GM10248 (cell line): ENCODE data around the gene SH2D3C.
"Not testable (repeated sequence)": the region's sequence is repeated elsewhere in the genome, so short reads cannot be mapped to it uniquely, and the experiment has no call there.

Experiments
- CTCF ChIA-PET: fragments of 300-600 bp; sonication (Branson Sonifier 250); formaldehyde crosslinking; extraction: SDS; loops from one replicate; lab custom pipeline; 2021; ENCODE audit warnings: antibody characterized with exemption; lab: Yijun Ruan, JAX
- POLR2A ChIA-PET: fragments of 350-650 bp; sonication (Branson Sonifier 250); formaldehyde crosslinking; extraction: SDS; loops from one replicate; lab custom pipeline; 2020; ENCODE audit warnings: antibody characterized with exemption; lab: Yijun Ruan, JAX
- DNase-seq: peaks from one replicate; pipeline ENCODE4 v3.0.0; 2012; ENCODE audit errors: extremely low spot score
- TF ChIP-seq, protein P1 (sequence below): IDR thresholded peaks from 2 replicates; pipeline ENCODE4 v1.5.1; 2012; ENCODE audit warnings: mild to moderate bottlenecking, low read depth; ENCODE audit errors: extremely low read depth, missing control alignments, control extremely low read depth

SH2D3C gene

DNA sequence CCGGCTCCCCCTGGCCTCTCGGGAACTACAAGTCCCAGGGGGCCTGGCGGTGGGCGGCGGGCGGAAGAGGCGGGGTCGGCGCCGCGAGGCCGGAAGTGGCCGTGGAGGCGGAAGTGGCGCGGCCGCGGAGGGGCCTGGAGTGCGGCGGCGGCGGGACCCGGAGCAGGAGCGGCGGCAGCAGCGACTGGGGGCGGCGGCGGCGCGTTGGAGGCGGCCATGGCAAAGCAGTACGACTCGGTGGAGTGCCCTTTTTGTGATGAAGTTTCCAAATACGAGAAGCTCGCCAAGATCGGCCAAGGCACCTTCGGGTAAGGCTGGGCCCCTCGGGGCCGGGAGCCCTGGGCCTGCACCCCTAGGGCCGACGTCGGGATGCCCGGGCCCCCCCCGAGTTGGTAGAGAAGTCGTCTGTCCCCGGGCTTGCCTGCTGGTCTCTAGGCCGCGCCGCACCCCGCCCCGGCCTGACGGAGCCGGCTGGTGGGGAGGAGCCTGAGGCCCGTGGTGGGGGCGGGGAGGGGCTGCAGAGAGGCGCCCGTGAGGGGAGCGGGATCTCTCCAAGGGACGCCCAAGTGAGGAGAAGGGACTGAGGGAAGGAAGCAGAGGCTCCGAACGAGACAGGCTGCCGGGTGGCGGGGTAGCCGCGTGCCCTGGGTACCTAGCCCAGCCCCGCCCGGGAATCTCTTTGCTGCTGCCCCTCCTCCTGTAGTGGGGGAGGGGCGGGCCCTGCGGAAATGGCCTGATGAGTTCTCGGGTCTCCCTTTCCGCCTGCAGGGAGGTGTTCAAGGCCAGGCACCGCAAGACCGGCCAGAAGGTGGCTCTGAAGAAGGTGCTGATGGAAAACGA, 7.7 kb upstream of the SH2D3C start, which contains the start of gene CDK9:
CDK9 (plus strand) TSS at position 102 of the 840 bp plus-strand sequence; CDS start at position 217, 115 bp downstream.
- ChIA-PET POLR2A (interaction anchor here (0.7 to 1.5 kb wide), 4 partner anchors 11 to 131 kb away, joined by 3 to 6 read pairs (median 4); no protein-coding TSS in a partner anchor), CTCF (interaction anchor here (0.6 to 10.6 kb wide), 16 partner anchors 8 to 137 kb away, joined by 3 to 62 read pairs (median 4); partner anchors contain the start of gene TOR2A)
- TF ChIP-seq, protein P1, sequence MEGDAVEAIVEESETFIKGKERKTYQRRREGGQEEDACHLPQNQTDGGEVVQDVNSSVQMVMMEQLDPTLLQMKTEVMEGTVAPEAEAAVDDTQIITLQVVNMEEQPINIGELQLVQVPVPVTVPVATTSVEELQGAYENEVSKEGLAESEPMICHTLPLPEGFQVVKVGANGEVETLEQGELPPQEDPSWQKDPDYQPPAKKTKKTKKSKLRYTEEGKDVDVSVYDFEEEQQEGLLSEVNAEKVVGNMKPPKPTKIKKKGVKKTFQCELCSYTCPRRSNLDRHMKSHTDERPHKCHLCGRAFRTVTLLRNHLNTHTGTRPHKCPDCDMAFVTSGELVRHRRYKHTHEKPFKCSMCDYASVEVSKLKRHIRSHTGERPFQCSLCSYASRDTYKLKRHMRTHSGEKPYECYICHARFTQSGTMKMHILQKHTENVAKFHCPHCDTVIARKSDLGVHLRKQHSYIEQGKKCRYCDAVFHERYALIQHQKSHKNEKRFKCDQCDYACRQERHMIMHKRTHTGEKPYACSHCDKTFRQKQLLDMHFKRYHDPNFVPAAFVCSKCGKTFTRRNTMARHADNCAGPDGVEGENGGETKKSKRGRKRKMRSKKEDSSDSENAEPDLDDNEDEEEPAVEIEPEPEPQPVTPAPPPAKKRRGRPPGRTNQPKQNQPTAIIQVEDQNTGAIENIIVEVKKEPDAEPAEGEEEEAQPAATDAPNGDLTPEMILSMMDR: peak; percentile 28
- peak; percentile 94 for DNase-seq

DNA sequence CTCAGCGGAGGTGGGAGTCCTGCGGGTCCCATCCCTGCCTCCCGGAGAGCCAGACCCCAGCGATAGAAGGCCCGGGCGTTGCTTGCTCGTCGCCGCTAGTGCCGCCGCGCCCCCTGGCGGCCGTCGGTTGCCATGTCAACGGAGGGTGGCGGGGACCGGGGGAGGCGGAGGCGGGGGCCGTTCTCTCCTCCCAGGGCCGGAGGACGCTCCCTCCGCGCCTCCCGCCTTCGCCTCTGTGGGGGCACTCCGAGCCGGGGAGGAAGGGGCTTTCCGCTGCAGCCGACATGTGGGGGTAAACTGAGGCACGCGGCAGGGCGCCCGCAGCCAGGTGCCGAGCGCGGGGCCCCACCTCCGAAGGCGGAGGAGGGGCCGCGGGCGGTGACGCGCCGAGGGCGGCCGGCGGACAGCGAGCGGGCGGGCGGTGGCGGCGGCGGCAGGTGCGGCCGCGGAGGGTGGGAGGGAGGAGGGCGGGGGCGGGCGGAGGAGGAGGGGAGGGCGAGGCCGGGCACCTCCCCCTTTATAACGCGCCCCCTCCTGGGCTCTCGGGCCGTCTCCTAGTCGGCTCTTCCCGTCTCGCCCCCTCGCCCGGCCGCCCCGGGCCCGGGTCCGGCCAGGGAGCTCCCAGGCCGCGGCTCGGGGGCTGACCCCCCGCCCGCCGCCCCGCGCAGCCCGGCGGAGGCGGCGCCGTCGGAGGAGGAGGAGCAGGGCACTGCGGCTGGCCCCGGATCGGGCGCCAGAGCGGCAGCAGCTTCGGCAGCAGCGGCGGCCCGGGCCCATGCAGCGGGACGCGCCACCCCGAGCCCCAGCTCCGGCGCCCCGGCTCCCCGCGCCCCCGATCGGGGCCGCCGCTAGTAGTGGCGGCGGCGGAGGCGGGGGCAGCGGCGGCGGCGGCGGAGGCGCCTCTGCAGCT, 6.8 kb upstream of the SH2D3C start:
- TF ChIP-seq, protein P1: peak; percentile 75
- peak; percentile 88 for DNase-seq
- ChIA-PET POLR2A (interaction anchor here (0.7 to 1.5 kb wide), 5 partner anchors 9 to 132 kb away, joined by 3 to 6 read pairs (median 3); no protein-coding TSS in a partner anchor), CTCF (interaction anchor here (0.6 to 10.6 kb wide), 30 partner anchors 8 to 264 kb away, joined by 3 to 62 read pairs (median 4); partner anchors contain the start of gene TOR2A)

- TF ChIP-seq, protein P1: no peak
- ChIA-PET POLR2A (no interaction called here), CTCF (interaction anchor here (0.8 to 10.6 kb wide), 16 partner anchors 8 to 266 kb away, joined by 3 to 62 read pairs (median 5); partner anchors contain the start of gene TOR2A)
- DNase-seq: no peak
These were observed 4.9 kb upstream of the SH2D3C start for GRCh38 chr9:127783111-127784008.

DNA sequence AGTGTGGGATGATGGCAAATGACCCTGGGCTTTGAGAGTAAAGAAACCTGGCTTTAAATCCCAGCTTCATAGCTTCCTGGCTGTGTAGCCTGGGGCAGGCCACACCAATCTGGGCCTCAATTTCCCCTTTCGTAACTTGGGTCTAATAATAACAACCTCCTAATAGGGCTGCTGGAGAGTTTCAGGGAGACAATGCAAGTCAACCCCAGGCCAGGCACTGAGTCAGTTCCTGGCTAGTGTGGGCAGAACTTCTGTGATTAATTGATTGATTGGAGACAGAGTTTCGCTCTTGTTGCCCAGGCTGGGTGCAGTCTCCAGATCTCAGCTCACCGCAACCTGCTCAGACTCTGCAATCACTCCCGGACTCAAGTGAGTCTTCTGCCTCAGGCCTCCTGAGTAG, 3.3 kb upstream of the SH2D3C start:
- DNase-seq: no peak
- TF ChIP-seq, protein P1: no peak
- POLR2A ChIA-PET: interaction anchor here (0.5 to 0.6 kb wide), 2 partner anchors 136 to 980 kb away, joined by 3 read pairs; no protein-coding TSS in a partner anchor
- CTCF ChIA-PET: interaction anchor here (1.3 to 10.6 kb wide), 5 partner anchors 11 to 47 kb away, joined by 3 to 62 read pairs (median 14); partner anchors contain the start of gene TOR2A

- CTCF ChIA-PET: interaction anchor here (1.0 to 10.6 kb wide), 2 partner anchors 12 to 46 kb away, joined by 4 to 62 read pairs; partner anchors contain the start of gene TOR2A
- POLR2A ChIA-PET, DNase-seq: not testable (repeated sequence)
These were observed 2.4 kb upstream of the SH2D3C start for GRCh38 chr9:127780909-127781308.
